Endometrial microvascular endothelial cells (primary cell): ENCODE measurements around the gene CCDC160. TPM values are rescaled to one million over a fixed set of nuclear protein-coding genes. Genes with fewer than 3 reads are reported as not detected.
"Not testable (repeated sequence)": the region's sequence is repeated elsewhere in the genome, so short reads cannot be mapped to it uniquely, and the experiment has no call there.

ENCODE experiments used
- in situ Hi-C: cut with HindIII; loops from 2 replicates; pipeline ENCODE4 v1.10.0; 2017; ENCODE audit warnings: low sequenced_read_pairs, low pct_unique_long_range_greater_than_20kb; ENCODE audit errors: inconsistent ontology term
- total RNA-seq: library from RNA; depleted of rRNA; stranded (reverse); fragments of >200 nt; gene quantifications from one replicate; pipeline ENCODE4 v1.2.3, GENCODE V29; 2015; ENCODE audit errors: inconsistent ontology term

The CCDC160 gene
- total RNA-seq, 1 donor from 2014 or later, result not detected

GRCh38 chrX:134285934-134286333 is 49.0 kb downstream of the CCDC160 start:
- in situ Hi-C loops, result not testable (repeated sequence)

- in situ Hi-C loops, result no loop called here
Measured at GRCh38 chrX:134287346-134287745, 50.4 kb downstream of the CCDC160 start.

GRCh38 chrX:134294548-134294947 is 57.6 kb downstream of the CCDC160 start:
- in situ Hi-C loops, result no loop called here

Other genes with a start within 250 kb of the CCDC160 start
- 30.5 TPM for gene PHF6, start 136.1 kb downstream of the CCDC160 start, total RNA-seq
- gene HPRT1, start 223.0 kb downstream of the CCDC160 start, total RNA-seq, result 37.2 TPM